Measurements from ENCODE around the gene COL11A2.
A peak's percentile ranks its signal among the peaks of the same experiment; 100 is the strongest.

COL11A2 gene

GRCh38 chr6:33177552-33178446 lies 14.5 kb downstream of the COL11A2 start:
- H3K4me1 Mint-ChIP-seq = peaks cover 4% of the 10 kb centered on the region in 2 donors
- H3K36me3 Mint-ChIP-seq = peaks cover 2 to 3% of the 10 kb centered on the region in 2 donors
- H3K4me3 Mint-ChIP-seq = no peak overlapping the region
- H3K27ac Mint-ChIP-seq = no peak overlapping the region
- peaks cover 24 to 37% of the 10 kb centered on the region in 2 donors for H3K27me3 Mint-ChIP-seq
- peaks cover 2 to 3% of the 10 kb centered on the region in 2 donors for H3K9me3 Mint-ChIP-seq
- ATAC-seq (replicated peaks) (no peak), DNase-seq (no peak)

GRCh38 chr6:33176906-33177305 lies 15.4 kb downstream of the COL11A2 start:
- Mint-ChIP-seq H3K4me3 (no peak overlapping the region), H3K36me3 (no peaks in the 10 kb centered on the region), H3K27ac (no peak overlapping the region), H3K4me1 (peaks cover 7% of the 10 kb centered on the region in 2 donors), H3K27me3 (peaks cover 29 to 43% of the 10 kb centered on the region in 2 donors), H3K9me3 (no peaks in the 10 kb centered on the region)
- ATAC-seq (replicated peaks) (no peak), DNase-seq (no peak)

GRCh38 chr6:33175436-33176069 lies 16.7 kb downstream of the COL11A2 start:
- Mint-ChIP-seq H3K27me3 (peaks cover 29 to 43% of the 10 kb centered on the region in 2 donors), H3K4me3 (no peak overlapping the region), H3K9me3 (no peaks in the 10 kb centered on the region), H3K27ac (no peak overlapping the region), H3K4me1 (peaks cover 10% of the 10 kb centered on the region in 2 donors), H3K36me3 (no peaks in the 10 kb centered on the region)
- no peak for DNase-seq
- ATAC-seq (replicated peaks) = no peak

- no peak overlapping the region for H3K27ac Mint-ChIP-seq
- H3K36me3 Mint-ChIP-seq = no peaks in the 10 kb centered on the region
- no peak overlapping the region for H3K4me3 Mint-ChIP-seq
- H3K4me1 Mint-ChIP-seq = peaks cover 17 to 18% of the 10 kb centered on the region in 2 donors
- ATAC-seq (replicated peaks) = no peak
- no peak for DNase-seq
- peaks cover 29 to 43% of the 10 kb centered on the region in 2 donors for H3K27me3 Mint-ChIP-seq
- H3K9me3 Mint-ChIP-seq = no peaks in the 10 kb centered on the region
These were observed 17.5 kb downstream of the COL11A2 start for GRCh38 chr6:33174784-33175183.

- Mint-ChIP-seq H3K36me3 (no peaks in the 10 kb centered on the region), H3K4me3 (no peak overlapping the region), H3K27me3 (peaks cover 29 to 43% of the 10 kb centered on the region in 2 donors), H3K4me1 (peaks cover 24 to 27% of the 10 kb centered on the region in 2 donors), H3K27ac (no peak overlapping the region), H3K9me3 (no peaks in the 10 kb centered on the region)
- ATAC-seq (replicated peaks) = no peak
- no peak for DNase-seq
These were observed 18.6 kb downstream of the COL11A2 start for GRCh38 chr6:33173535-33174180.

GRCh38 chr6:33172688-33173534 lies 19.4 kb downstream of the COL11A2 start:
- Mint-ChIP-seq H3K27me3 (peaks cover 29 to 43% of the 10 kb centered on the region in 2 donors), H3K4me3 (no peak overlapping the region), H3K36me3 (no peaks in the 10 kb centered on the region), H3K4me1 (peaks cover 24 to 27% of the 10 kb centered on the region in 2 donors), H3K27ac (peak overlapping the region; percentile 74), H3K9me3 (no peaks in the 10 kb centered on the region)
- DNase-seq (no peak), ATAC-seq (replicated peaks) (no peak)

- peak overlapping the region; percentile 74 for H3K27ac Mint-ChIP-seq
- ATAC-seq (replicated peaks) = no peak
- no peaks in the 10 kb centered on the region for H3K36me3 Mint-ChIP-seq
- DNase-seq = no peak
- H3K4me1 Mint-ChIP-seq = peaks cover 24 to 27% of the 10 kb centered on the region in 2 donors
- no peak overlapping the region for H3K4me3 Mint-ChIP-seq
- H3K9me3 Mint-ChIP-seq = no peaks in the 10 kb centered on the region
- H3K27me3 Mint-ChIP-seq = peaks cover 26 to 37% of the 10 kb centered on the region in 2 donors
These were observed 20.2 kb downstream of the COL11A2 start for GRCh38 chr6:33171880-33172687.

- DNase-seq (no peak), ATAC-seq (replicated peaks) (no peak)
- peaks cover 24 to 33% of the 10 kb centered on the region in 2 donors for H3K27me3 Mint-ChIP-seq
- no peaks in the 10 kb centered on the region for H3K36me3 Mint-ChIP-seq
- no peaks in the 10 kb centered on the region for H3K9me3 Mint-ChIP-seq
- peak overlapping the region; percentile 86 for H3K27ac Mint-ChIP-seq
- H3K4me3 Mint-ChIP-seq = no peak overlapping the region
- peaks cover 24 to 27% of the 10 kb centered on the region in 2 donors for H3K4me1 Mint-ChIP-seq
These were observed 21.0 kb downstream of the COL11A2 start for GRCh38 chr6:33171016-33171879.

GRCh38 chr6:33170176-33171015 lies 21.9 kb downstream of the COL11A2 start:
- peak overlapping the region; percentile 75 for H3K27ac Mint-ChIP-seq
- DNase-seq = peak; percentile 55
- ATAC-seq (replicated peaks) = peak; percentile 79 to 81
- H3K27me3 Mint-ChIP-seq = peaks cover 23 to 32% of the 10 kb centered on the region in 2 donors
- H3K4me1 Mint-ChIP-seq = peaks cover 24 to 27% of the 10 kb centered on the region in 2 donors
- H3K36me3 Mint-ChIP-seq = no peaks in the 10 kb centered on the region
- no peaks in the 10 kb centered on the region for H3K9me3 Mint-ChIP-seq
- H3K4me3 Mint-ChIP-seq = peak overlapping the region in 1 of 2 donors; percentile 40

- Mint-ChIP-seq H3K9me3 (no peaks in the 10 kb centered on the region), H3K27ac (peak overlapping the region; percentile 75), H3K4me3 (peak overlapping the region in 1 of 2 donors; percentile 40), H3K27me3 (peaks cover 15 to 24% of the 10 kb centered on the region in 2 donors), H3K4me1 (peaks cover 24 to 27% of the 10 kb centered on the region in 2 donors), H3K36me3 (no peaks in the 10 kb centered on the region)
- peak in 1 of 2 donors; percentile 35 for ATAC-seq (replicated peaks)
- no peak for DNase-seq
These were observed 22.7 kb downstream of the COL11A2 start for GRCh38 chr6:33169291-33170175.

GRCh38 chr6:33168639-33169038 lies 23.6 kb downstream of the COL11A2 start:
- Mint-ChIP-seq H3K4me1 (peaks cover 24 to 27% of the 10 kb centered on the region in 2 donors), H3K36me3 (no peaks in the 10 kb centered on the region), H3K9me3 (no peaks in the 10 kb centered on the region), H3K27me3 (peaks cover 20 to 29% of the 10 kb centered on the region in 2 donors), H3K4me3 (no peak overlapping the region), H3K27ac (no peak overlapping the region)
- DNase-seq (no peak), ATAC-seq (replicated peaks) (no peak)

All from stimulated activated naive B cell treated with anti-CD40 and anti-IgM and Interleukin-4, amounts not matched to agents 10 μg/mL and 1 μg/mL and 100 μg/mL, for 72 hours (primary cell).